ENCODE results near the gene ABT1.

DNA sequence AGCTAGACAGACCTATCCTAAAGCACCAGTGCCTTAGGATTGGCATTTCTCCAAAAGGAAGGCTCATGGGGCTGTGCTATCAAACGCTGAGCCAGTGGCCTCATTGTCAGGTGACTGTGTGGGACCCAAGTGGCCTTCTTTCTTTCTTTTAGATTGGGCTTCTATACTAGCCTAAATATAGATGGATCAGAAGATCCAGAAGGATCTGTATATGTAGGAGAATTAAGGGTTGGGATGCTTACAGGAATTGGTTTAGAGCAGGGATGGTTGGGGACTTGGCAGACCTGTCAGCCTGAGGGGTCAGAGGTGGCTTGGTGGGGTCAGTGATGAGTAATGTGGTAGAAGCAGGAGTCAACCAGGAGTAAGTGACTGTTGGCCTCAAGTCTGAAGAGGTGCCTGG is 14.8 kb downstream of the ABT1 start:
- TF ChIP-seq CTCF (conservative IDR thresholded peaks at IDR 0.05; ENCODE audit: low read depth, low read length) (no peak), EZH2phosphoT487 (IDR thresholded peaks at IDR 0.05; ENCODE audit: borderline replicate concordance, low read length) (no peak), EZH2 (IDR thresholded peaks at IDR 0.05; ENCODE audit: low read length, unreplicated experiment) (no peak)
